GM23338 (cell line): ENCODE results near the gene SNF8. TPM values are rescaled to one million over a fixed set of nuclear protein-coding genes. Genes with fewer than 3 reads are reported as not detected.
A peak's percentile ranks its signal among the peaks of the same experiment; 100 is the strongest.

Source experiments
- ATAC-seq: fragments of 200-7000 bp; cut with Tn5 transposase; 3 replicates; pipeline ENCODE4 v1.9.1; 2020
- DNase-seq: peaks from one replicate; pipeline ENCODE4 v3.0.0-alpha.2; 2015; ENCODE audit warnings: low spot score
- H2AFZ ChIP-seq: fragments of 200-600 bp; sonication (generic); 2 replicates; pipeline ENCODE4 v1.8.0; 2016; ENCODE audit warnings: antibody characterized with exemption, mild to moderate bottlenecking, moderate library complexity
- H3F3A ChIP-seq: fragments of 200-600 bp; sonication (generic); replicated peaks from 2 replicates; pipeline ENCODE4 v1.8.0; 2017; ENCODE audit warnings: antibody characterized with exemption, mixed run types, low read depth
- H3K27ac ChIP-seq: fragments of 200-600 bp; sonication (generic); 2 replicates; pipeline ENCODE4 v1.6.1; 2016; ENCODE audit warnings: low read depth
- H3K27me3 ChIP-seq: fragments of 200-600 bp; sonication (generic); 2 replicates; pipeline ENCODE4 v1.8.0; 2016; ENCODE audit warnings: mild to moderate bottlenecking, mixed run types, moderate library complexity; ENCODE audit not compliant: insufficient read depth
- H3K36me3 ChIP-seq: fragments of 200-600 bp; sonication (generic); 2 replicates; pipeline ENCODE4 v1.8.0; 2016; ENCODE audit warnings: mild to moderate bottlenecking; ENCODE audit not compliant: insufficient read depth
- H3K4me1 ChIP-seq: fragments of 200-600 bp; sonication (generic); 2 replicates; pipeline ENCODE4 v1.8.0; 2016; ENCODE audit warnings: mild to moderate bottlenecking, moderate library complexity; ENCODE audit not compliant: insufficient read depth
- H3K4me2 ChIP-seq: fragments of 200-600 bp; sonication (generic); 2 replicates; pipeline ENCODE4 v1.7.1; 2017; ENCODE audit warnings: mixed run types
- H3K4me3 ChIP-seq: fragments of 200-600 bp; sonication (generic); 2 replicates; pipeline ENCODE4 v1.6.1; 2016; ENCODE audit warnings: mixed run types
- H3K79me2 ChIP-seq: fragments of 200-600 bp; sonication (generic); replicated peaks from 2 replicates; pipeline ENCODE4 v1.8.0; 2017; ENCODE audit warnings: mild to moderate bottlenecking; ENCODE audit not compliant: insufficient read depth
- H3K9me2 ChIP-seq: fragments of 200-600 bp; sonication (generic); 2 replicates; pipeline ENCODE4 v1.8.0; 2017; ENCODE audit not compliant: insufficient read depth
- H4K20me1 ChIP-seq: fragments of 200-600 bp; sonication (generic); replicated peaks from 2 replicates; pipeline ENCODE4 v1.8.0; 2017; ENCODE audit warnings: mild to moderate bottlenecking; ENCODE audit not compliant: insufficient read depth
- H3K27ac Mint-ChIP-seq: 2 replicates; pipeline ENCODE4 v1.8.0; 2020; ENCODE audit warnings: inconsistent platforms, mild to moderate bottlenecking, moderate library complexity, mixed read lengths
- H3K27me3 Mint-ChIP-seq: 3 replicates; pipeline ENCODE4 v1.8.0; 2022; ENCODE audit warnings: low read depth, mild to moderate bottlenecking, moderate library complexity, mixed read lengths, inconsistent platforms; ENCODE audit not compliant: insufficient read depth, poor library complexity
- H3K36me3 Mint-ChIP-seq: 3 replicates; pipeline ENCODE4 v1.8.0; 2021; ENCODE audit warnings: low read depth, mild to moderate bottlenecking, inconsistent platforms, moderate library complexity, mixed read lengths
- H3K4me1 Mint-ChIP-seq: 3 replicates; pipeline ENCODE4 v1.8.0; 2020; ENCODE audit warnings: mild to moderate bottlenecking, inconsistent platforms, mixed read lengths
- H3K4me3 Mint-ChIP-seq: 3 replicates; pipeline ENCODE4 v1.8.0; 2021; ENCODE audit warnings: moderate library complexity, mild to moderate bottlenecking, inconsistent platforms, mixed read lengths
- H3K9me3 Mint-ChIP-seq: 3 replicates; pipeline ENCODE4 v1.8.0; 2020; ENCODE audit warnings: moderate library complexity, mild to moderate bottlenecking, inconsistent platforms, mixed read lengths
- CREB1 ChIP-seq: fragments of 250-450 bp; sonication (Bioruptor Pico); IDR thresholded peaks from 2 replicates; pipeline ENCODE4 v1.5.0; 2020; ENCODE audit warnings: low read depth, mild to moderate bottlenecking, moderate library complexity
- CTCF ChIP-seq, 2 experiments: fragments of 200-600 bp in 1 of 2; sonication (generic) in 1 of 2; conservative IDR thresholded peaks; 2 replicates each; pipeline versions ENCODE4 v1.5.1 to v1.6.1; 2016 to 2017; ENCODE audit warnings: antibody characterized with exemption in 2 of 2, low read depth in 2 of 2, mild to moderate bottlenecking in 2 of 2, moderate library complexity in 1 of 2
- EZH2 ChIP-seq: fragments of 200-600 bp; sonication (generic); IDR thresholded peaks from one replicate; pipeline ENCODE4 v1.8.0; 2017; ENCODE audit warnings: antibody characterized with exemption, mild to moderate bottlenecking, low read depth; ENCODE audit not compliant: unreplicated experiment
- POLR2AphosphoS5 ChIP-seq: IDR thresholded peaks from 2 replicates; pipeline ENCODE4 v1.6.1; 2016; ENCODE audit warnings: antibody characterized with exemption, low read depth
- STAT1 ChIP-seq: IDR thresholded peaks from one replicate; pipeline ENCODE4 v1.6.1; 2016; ENCODE audit warnings: antibody characterized with exemption; ENCODE audit not compliant: unreplicated experiment
- polyA plus RNA-seq: library from polyadenylated mRNA; unstranded; fragments of >200 nt; fragmentation: Nextera tagmentation; extraction: Ambion mirVana; gene quantifications from 2 replicates; pipeline ENCODE4 v1.2.1, GENCODE V29; 2016
- total RNA-seq: library from RNA; depleted of rRNA; stranded (reverse); fragments of >200 nt; shearing (Covaris generic); gene quantifications from 2 replicates; pipeline ENCODE4 v1.2.3, GENCODE V29; 2014
- TF ChIP-seq, protein P1 (sequence below): fragments of 250-450 bp; sonication (Bioruptor Pico); IDR thresholded peaks from 2 replicates; pipeline ENCODE4 v1.5.0; 2020; ENCODE audit warnings: mild to moderate bottlenecking, moderate library complexity
- TF ChIP-seq, protein P2 (sequence below): IDR thresholded peaks from 2 replicates; pipeline ENCODE4 v1.6.1; 2016; ENCODE audit warnings: antibody characterized with exemption

The SNF8 gene
- total and polyA plus RNA-seq, 2 experiments from 2014 or later = 88.5 to 113 TPM

DNA sequence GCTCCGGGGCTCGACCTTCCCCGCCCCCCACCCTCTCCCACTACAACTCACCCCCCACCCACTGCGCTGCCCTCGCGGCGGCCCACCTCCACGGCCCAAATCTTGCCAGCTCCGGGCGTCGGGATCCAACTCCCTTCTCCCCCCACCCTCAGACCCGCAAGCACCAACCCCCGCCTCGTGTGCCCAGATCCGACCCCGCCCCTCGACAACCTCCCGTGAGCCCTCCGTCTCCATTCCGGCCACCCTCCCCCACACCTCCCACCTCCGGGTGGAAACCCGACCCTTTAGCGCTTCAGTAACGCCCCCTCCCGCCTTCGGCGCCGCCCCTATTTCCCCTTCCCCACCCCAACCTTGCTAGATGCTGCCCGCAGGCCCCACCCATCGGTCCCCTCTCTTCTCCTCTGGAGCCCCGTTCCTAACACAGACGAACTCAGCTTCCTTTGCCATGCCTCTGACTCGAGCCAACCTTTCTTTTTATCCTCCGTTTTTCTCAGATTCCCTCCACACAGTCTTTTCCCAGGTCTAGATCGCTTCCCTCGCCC lies 35.7 kb downstream of the SNF8 start:
- peaks cover 25% of the 10 kb centered on the region for H3K4me1 Mint-ChIP-seq
- peaks cover 59% of the 10 kb centered on the region for H3K79me2 ChIP-seq

GRCh38 chr17:48908047-48908843 lies 36.4 kb downstream of the SNF8 start, which contains the start of gene UBE2Z:
Gene UBE2Z (plus strand): TSS chr17:48908407. CDS start chr17:48908504, 97 bp downstream.
- Mint-ChIP-seq H3K27me3 (peaks cover 7% of the 10 kb centered on the region), H3K4me3 (peak within 1 kb of the TSS; percentile 93), H3K9me3 (no peaks in the 10 kb centered on the region), H3K36me3 (peaks cover 32% of the 10 kb centered on the region), H3K27ac (peak within 1 kb of the TSS; percentile 99), H3K4me1 (peaks cover 25% of the 10 kb centered on the region)
- Histone ChIP-seq H3K27me3 (no peaks in the 10 kb centered on the region), H3K36me3 (peaks cover 21% of the 10 kb centered on the region; the same call in 1 of the 2 replicates), H3K9me2 (no peaks in the 10 kb centered on the region), H4K20me1 (peaks cover 38% of the 10 kb centered on the region), H3F3A (peaks cover 27% of the 10 kb centered on the region), H3K4me1 (peaks cover 26% of the 10 kb centered on the region), H3K4me2 (peak within 1 kb of the TSS; percentile 99), H3K4me3 (peak within 1 kb of the TSS; percentile 96), H3K79me2 (peaks cover 52% of the 10 kb centered on the region), H3K27ac (peak within 1 kb of the TSS; percentile 95), H2AFZ (0 out of 2 replicates have a peak within 1 kb of the TSS, but pooled peaks have one; percentile 4)
- TF ChIP-seq CTCF (conservative IDR thresholded peaks at IDR 0.05; ENCODE audit: low read depth in 2 of 2) (peak in 1 of 2 experiments; percentile 38; a peak in 2 of 4 replicates), STAT1 (no peak), POLR2AphosphoS5 (peak; percentile 86), CREB1 (CRISPR knock-in tag) (peak; percentile 56)
- TF ChIP-seq, protein P1, sequence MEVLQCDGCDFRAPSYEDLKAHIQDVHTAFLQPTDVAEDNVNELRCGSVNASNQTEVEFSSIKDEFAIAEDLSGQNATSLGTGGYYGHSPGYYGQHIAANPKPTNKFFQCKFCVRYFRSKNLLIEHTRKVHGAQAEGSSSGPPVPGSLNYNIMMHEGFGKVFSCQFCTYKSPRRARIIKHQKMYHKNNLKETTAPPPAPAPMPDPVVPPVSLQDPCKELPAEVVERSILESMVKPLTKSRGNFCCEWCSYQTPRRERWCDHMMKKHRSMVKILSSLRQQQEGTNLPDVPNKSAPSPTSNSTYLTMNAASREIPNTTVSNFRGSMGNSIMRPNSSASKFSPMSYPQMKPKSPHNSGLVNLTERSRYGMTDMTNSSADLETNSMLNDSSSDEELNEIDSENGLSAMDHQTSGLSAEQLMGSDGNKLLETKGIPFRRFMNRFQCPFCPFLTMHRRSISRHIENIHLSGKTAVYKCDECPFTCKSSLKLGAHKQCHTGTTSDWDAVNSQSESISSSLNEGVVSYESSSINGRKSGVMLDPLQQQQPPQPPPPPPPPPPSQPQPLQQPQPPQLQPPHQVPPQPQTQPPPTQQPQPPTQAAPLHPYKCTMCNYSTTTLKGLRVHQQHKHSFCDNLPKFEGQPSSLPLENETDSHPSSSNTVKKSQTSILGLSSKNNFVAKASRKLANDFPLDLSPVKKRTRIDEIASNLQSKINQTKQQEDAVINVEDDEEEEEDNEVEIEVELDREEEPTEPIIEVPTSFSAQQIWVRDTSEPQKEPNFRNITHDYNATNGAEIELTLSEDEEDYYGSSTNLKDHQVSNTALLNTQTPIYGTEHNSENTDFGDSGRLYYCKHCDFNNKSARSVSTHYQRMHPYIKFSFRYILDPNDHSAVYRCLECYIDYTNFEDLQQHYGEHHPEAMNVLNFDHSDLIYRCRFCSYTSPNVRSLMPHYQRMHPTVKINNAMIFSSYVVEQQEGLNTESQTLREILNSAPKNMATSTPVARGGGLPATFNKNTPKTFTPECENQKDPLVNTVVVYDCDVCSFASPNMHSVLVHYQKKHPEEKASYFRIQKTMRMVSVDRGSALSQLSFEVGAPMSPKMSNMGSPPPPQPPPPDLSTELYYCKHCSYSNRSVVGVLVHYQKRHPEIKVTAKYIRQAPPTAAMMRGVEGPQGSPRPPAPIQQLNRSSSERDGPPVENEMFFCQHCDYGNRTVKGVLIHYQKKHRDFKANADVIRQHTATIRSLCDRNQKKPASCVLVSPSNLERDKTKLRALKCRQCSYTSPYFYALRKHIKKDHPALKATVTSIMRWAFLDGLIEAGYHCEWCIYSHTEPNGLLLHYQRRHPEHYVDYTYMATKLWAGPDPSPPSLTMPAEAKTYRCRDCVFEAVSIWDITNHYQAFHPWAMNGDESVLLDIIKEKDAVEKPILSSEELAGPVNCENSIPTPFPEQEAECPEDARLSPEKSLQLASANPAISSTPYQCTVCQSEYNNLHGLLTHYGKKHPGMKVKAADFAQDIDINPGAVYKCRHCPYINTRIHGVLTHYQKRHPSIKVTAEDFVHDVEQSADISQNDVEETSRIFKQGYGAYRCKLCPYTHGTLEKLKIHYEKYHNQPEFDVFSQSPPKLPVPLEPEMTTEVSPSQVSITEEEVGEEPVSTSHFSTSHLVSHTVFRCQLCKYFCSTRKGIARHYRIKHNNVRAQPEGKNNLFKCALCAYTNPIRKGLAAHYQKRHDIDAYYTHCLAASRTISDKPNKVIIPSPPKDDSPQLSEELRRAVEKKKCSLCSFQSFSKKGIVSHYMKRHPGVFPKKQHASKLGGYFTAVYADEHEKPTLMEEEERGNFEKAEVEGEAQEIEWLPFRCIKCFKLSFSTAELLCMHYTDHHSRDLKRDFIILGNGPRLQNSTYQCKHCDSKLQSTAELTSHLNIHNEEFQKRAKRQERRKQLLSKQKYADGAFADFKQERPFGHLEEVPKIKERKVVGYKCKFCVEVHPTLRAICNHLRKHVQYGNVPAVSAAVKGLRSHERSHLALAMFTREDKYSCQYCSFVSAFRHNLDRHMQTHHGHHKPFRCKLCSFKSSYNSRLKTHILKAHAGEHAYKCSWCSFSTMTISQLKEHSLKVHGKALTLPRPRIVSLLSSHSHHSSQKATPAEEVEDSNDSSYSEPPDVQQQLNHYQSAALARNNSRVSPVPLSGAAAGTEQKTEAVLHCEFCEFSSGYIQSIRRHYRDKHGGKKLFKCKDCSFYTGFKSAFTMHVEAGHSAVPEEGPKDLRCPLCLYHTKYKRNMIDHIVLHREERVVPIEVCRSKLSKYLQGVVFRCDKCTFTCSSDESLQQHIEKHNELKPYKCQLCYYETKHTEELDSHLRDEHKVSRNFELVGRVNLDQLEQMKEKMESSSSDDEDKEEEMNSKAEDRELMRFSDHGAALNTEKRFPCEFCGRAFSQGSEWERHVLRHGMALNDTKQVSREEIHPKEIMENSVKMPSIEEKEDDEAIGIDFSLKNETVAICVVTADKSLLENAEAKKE (CRISPR knock-in tag) = no peak
- TF ChIP-seq, protein P2, sequence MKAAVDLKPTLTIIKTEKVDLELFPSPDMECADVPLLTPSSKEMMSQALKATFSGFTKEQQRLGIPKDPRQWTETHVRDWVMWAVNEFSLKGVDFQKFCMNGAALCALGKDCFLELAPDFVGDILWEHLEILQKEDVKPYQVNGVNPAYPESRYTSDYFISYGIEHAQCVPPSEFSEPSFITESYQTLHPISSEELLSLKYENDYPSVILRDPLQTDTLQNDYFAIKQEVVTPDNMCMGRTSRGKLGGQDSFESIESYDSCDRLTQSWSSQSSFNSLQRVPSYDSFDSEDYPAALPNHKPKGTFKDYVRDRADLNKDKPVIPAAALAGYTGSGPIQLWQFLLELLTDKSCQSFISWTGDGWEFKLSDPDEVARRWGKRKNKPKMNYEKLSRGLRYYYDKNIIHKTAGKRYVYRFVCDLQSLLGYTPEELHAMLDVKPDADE = peak; percentile 74
- peak; percentile 97 for DNase-seq
- peak; percentile 92 for ATAC-seq

More for the DNA sequence above, 35.7 kb downstream of the SNF8 start:
- peak overlapping the region; percentile 87 for H3K27ac ChIP-seq
- H3K4me3 ChIP-seq = peak overlapping the region; percentile 96
- peaks cover 39% of the 10 kb centered on the region for H4K20me1 ChIP-seq
- no peak for TF ChIP-seq EZH2
- TF ChIP-seq POLR2AphosphoS5 = peak; percentile 37; the same call in 1 of the 2 replicates
- no peaks in the 10 kb centered on the region for H3K9me3 Mint-ChIP-seq
- H2AFZ ChIP-seq = no peak overlapping the region
- no peaks in the 10 kb centered on the region for H3K9me2 ChIP-seq
- H3F3A ChIP-seq = peaks cover 27% of the 10 kb centered on the region
- H3K27ac Mint-ChIP-seq = peak overlapping the region; percentile 80
- peak; percentile 98 for DNase-seq
- peaks cover 7% of the 10 kb centered on the region for H3K27me3 Mint-ChIP-seq
- peaks cover 26% of the 10 kb centered on the region for H3K4me1 ChIP-seq
- H3K4me3 Mint-ChIP-seq = peak overlapping the region; percentile 93
- H3K36me3 Mint-ChIP-seq = peaks cover 39% of the 10 kb centered on the region
- peak overlapping the region; percentile 99 for H3K4me2 ChIP-seq
- H3K36me3 ChIP-seq = peaks cover 23% of the 10 kb centered on the region
- ATAC-seq = peak; percentile 77
- no peaks in the 10 kb centered on the region for H3K27me3 ChIP-seq
